HepG2 (cell line): ENCODE measurements around the gene NUAK2. TPM values are rescaled to one million over a fixed set of nuclear protein-coding genes. Genes with fewer than 3 reads are reported as not detected.

ENCODE experiments used
- CBX5 ChIP-seq: sonication (generic); formaldehyde crosslinking; IDR thresholded peaks from 2 replicates; pipeline ENCODE4 v1.4.0; 2020; ENCODE audit warnings: missing genetic modification reagents, borderline replicate concordance
- CERS6 ChIP-seq: sonication (generic); formaldehyde crosslinking; IDR thresholded peaks from 2 replicates; pipeline ENCODE4 v1.5.0; 2020; ENCODE audit warnings: missing genetic modification reagents
- KIAA2018 ChIP-seq: sonication (generic); formaldehyde crosslinking; IDR thresholded peaks from 2 replicates; pipeline ENCODE4 v1.5.0; 2020; ENCODE audit warnings: mild to moderate bottlenecking, missing genetic modification reagents, borderline replicate concordance
- PRDM10 ChIP-seq: sonication (generic); formaldehyde crosslinking; IDR thresholded peaks from 2 replicates; pipeline ENCODE4 v1.4.0; 2020; ENCODE audit warnings: low read depth, missing genetic modification reagents
- TOE1 ChIP-seq: sonication (generic); formaldehyde crosslinking; IDR thresholded peaks from 2 replicates; pipeline ENCODE4 v1.4.0; 2020; ENCODE audit warnings: mild to moderate bottlenecking, missing genetic modification reagents
- ZBTB3 ChIP-seq: sonication (generic); formaldehyde crosslinking; IDR thresholded peaks from 2 replicates; pipeline ENCODE4 v1.4.0; 2020; ENCODE audit warnings: low read depth, mild to moderate bottlenecking, moderate library complexity, missing genetic modification reagents, borderline replicate concordance
- ZNF281 ChIP-seq: sonication (generic); formaldehyde crosslinking; IDR thresholded peaks from 2 replicates; pipeline ENCODE4 v1.4.0; 2020; ENCODE audit warnings: missing genetic modification reagents, borderline replicate concordance
- polyA plus RNA-seq, 8 experiments: library from polyadenylated mRNA; depleted of rRNA in 3 of 8; stranded (reverse) in 7 of 8; unstranded in 1 of 8; fragments of >200 nt; fragmentation: Illumina TruSeq in 4 of 8; extraction: Trizol in 4 of 8; gene quantifications; 2 replicates each; pipeline versions ENCODE4 v1.2.1 to v1.2.3, GENCODE V29; 2011 to 2016; ENCODE audit warnings: low read depth in 4 of 8, missing spikeins in 1 of 8, mixed read lengths in 1 of 8; ENCODE audit not compliant: insufficient read depth in 1 of 8
- total RNA-seq, 5 experiments: library from RNA; depleted of rRNA; stranded (reverse); fragments of >200 nt; fragmentation: Illumina TruSeq; extraction: Trizol; gene quantifications; 2 replicates each; pipeline ENCODE4 v1.2.3, GENCODE V29; 2016; ENCODE audit warnings: low read depth in 1 of 5

The NUAK2 gene
- total and polyA plus RNA-seq, 2 of the 13 experiments (the other 11 are each of a cell fraction or from before 2014, with no cell fraction given) = 0.75 to 1.1 TPM

GRCh38 chr1:205335692-205336091, 14.1 kb upstream of the NUAK2 start (continued):
- TF ChIP-seq ZNF281 = peak; percentile 87
- no peak for TF ChIP-seq CERS6 (CRISPR knock-in tag)
- TF ChIP-seq ZBTB3 (CRISPR knock-in tag) = no peak
- 0 out of 2 replicates have a peak, but pooled peaks have one; percentile 48 for TF ChIP-seq CBX5 (CRISPR knock-in tag)
- TF ChIP-seq TOE1 = no peak
- no peak for TF ChIP-seq KIAA2018
- TF ChIP-seq PRDM10 (CRISPR knock-in tag) = peak; percentile 30; the same call in 1 of the 2 replicates
